Activated T-cell treated with anti-CD3 and anti-CD28 coated beads, Interleukin-2, amount 50 U/mL, for 4 hours (primary cell): ENCODE measurements around the gene LONP2. TPM values are rescaled to one million over a fixed set of nuclear protein-coding genes. Genes with fewer than 3 reads are reported as not detected.

Source experiments
- ATAC-seq, 2 donors: fragments of 200-7000 bp; cut with Tn5 transposase; one replicate each; pipeline ENCODE4 v1.10.0; 2021
- DNase-seq: peaks from one replicate; pipeline ENCODE4 v3.0.0-alpha.2; 2020
- H3K27me3 Mint-ChIP-seq: one replicate; pipeline ENCODE4 v1.8.0; 2021; ENCODE audit warnings: low read depth, mixed read lengths
- H3K36me3 Mint-ChIP-seq: one replicate; pipeline ENCODE4 v1.8.0; 2022; ENCODE audit warnings: mixed read lengths; ENCODE audit not compliant: insufficient read depth
- H3K4me1 Mint-ChIP-seq: one replicate; pipeline ENCODE4 v1.8.0; 2021; ENCODE audit warnings: low read depth, mixed read lengths
- H3K4me3 Mint-ChIP-seq: one replicate; pipeline ENCODE4 v1.8.0; 2021; ENCODE audit warnings: mild to moderate bottlenecking, moderate library complexity, mixed read lengths
- H3K9me3 Mint-ChIP-seq: one replicate; pipeline ENCODE4 v1.8.0; 2021; ENCODE audit warnings: mixed read lengths
- total RNA-seq, 3 donors: library from RNA; stranded (reverse); gene quantifications; one replicate each; pipeline ENCODE4 v1.2.1, GENCODE V29; 2021

Gene LONP2
- total RNA-seq, 3 donors from 2014 or later: 50.5 to 57.6 (median 53.1) TPM

DNA sequence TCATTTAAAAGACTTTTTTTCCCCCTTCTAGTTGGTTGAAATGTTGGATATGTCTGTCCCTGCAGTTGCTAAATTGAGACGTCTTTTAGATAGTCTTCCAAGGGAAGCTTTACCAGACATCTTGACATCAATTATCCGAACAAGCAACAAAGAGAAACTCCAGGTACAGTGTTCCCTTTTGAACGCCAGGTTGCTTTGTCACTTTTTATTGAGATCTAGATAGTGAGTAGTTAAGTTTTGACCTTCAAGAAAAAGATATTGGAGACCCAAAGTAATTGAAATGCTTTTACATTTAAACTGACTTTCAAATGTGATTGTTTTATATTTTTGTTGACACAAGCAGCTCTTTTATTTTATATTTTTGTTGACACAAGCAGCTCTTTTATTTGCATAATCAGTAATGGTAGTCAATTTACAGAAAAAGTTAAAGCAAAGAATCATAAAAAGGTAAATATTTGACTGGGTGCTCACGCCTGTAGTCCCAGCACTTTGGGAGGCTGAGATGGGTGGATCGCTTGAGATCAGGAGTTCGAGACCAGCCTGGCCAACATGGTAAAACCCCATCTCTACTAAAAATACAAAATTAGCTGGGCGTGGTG lies 12.6 kb downstream of the LONP2 start:
- H3K27me3 Mint-ChIP-seq: no peaks in the 10 kb centered on the region
- no peak for DNase-seq
- no peaks in the 10 kb centered on the region for H3K9me3 Mint-ChIP-seq
- H3K36me3 Mint-ChIP-seq: peaks cover 45% of the 10 kb centered on the region
- no peak for ATAC-seq
- H3K4me3 Mint-ChIP-seq: no peak overlapping the region
- H3K4me1 Mint-ChIP-seq: peaks cover 4% of the 10 kb centered on the region

- H3K9me3 Mint-ChIP-seq: peaks cover 4% of the 10 kb centered on the region
- H3K36me3 Mint-ChIP-seq: peaks cover 56% of the 10 kb centered on the region
- no peaks in the 10 kb centered on the region for H3K27me3 Mint-ChIP-seq
- DNase-seq (no peak), ATAC-seq (no peak)
- no peak overlapping the region for H3K4me3 Mint-ChIP-seq
- peaks cover 3% of the 10 kb centered on the region for H3K4me1 Mint-ChIP-seq
Measured at GRCh38 chr16:48261569-48261968, 17.5 kb downstream of the LONP2 start.

DNA sequence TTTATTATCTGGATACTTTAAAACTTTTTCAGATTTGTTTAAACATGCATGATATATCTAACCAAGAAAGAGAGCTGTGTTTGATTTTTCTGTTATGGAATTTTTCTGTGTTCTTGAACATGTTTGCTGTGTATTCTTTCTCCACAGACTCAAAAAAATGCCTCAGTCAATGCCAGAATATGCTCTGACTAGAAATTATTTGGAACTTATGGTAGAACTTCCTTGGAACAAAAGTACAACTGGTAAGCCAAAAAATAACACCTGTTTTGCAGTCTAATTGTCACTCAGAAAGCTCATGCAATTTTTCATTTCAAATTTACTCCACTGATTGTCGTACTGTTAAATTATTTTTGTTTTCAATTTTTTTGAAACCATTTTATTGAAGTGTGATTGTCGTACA lies 18.5 kb downstream of the LONP2 start:
- peaks cover 4% of the 10 kb centered on the region for H3K9me3 Mint-ChIP-seq
- H3K36me3 Mint-ChIP-seq: peaks cover 58% of the 10 kb centered on the region
- DNase-seq (no peak), ATAC-seq (no peak)
- peaks cover 3% of the 10 kb centered on the region for H3K4me1 Mint-ChIP-seq
- H3K4me3 Mint-ChIP-seq: no peak overlapping the region
- no peaks in the 10 kb centered on the region for H3K27me3 Mint-ChIP-seq

DNA sequence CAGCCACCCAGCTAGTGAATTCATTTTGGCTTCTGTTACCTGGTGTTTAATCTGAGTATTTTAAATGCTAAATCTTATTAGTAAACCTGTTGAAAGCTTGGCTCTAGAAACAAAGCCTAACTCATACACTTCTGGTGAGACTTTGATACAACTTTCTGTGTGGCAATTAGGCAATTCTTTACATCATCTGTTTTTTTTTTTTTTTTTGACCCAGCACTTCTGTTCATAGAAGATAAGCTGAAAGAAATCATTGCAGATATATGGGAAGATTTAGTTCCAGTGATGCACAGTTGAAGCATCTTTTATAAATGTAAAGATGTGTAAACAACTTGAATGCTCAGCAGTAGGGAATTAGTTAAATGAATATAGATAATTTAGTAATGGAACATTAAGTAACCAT lies 24.9 kb downstream of the LONP2 start:
- H3K4me1 Mint-ChIP-seq: peaks cover 5% of the 10 kb centered on the region
- H3K36me3 Mint-ChIP-seq: peaks cover 37% of the 10 kb centered on the region
- H3K4me3 Mint-ChIP-seq: no peak overlapping the region
- H3K27me3 Mint-ChIP-seq: no peaks in the 10 kb centered on the region
- no peaks in the 10 kb centered on the region for H3K9me3 Mint-ChIP-seq
- ATAC-seq (no peak), DNase-seq (no peak)

- peaks cover 27% of the 10 kb centered on the region for H3K36me3 Mint-ChIP-seq
- DNase-seq (no peak), ATAC-seq (no peak)
- H3K27me3 Mint-ChIP-seq: no peaks in the 10 kb centered on the region
- H3K4me3 Mint-ChIP-seq: no peak overlapping the region
- H3K9me3 Mint-ChIP-seq: no peaks in the 10 kb centered on the region
- H3K4me1 Mint-ChIP-seq: peaks cover 3% of the 10 kb centered on the region
Measured at GRCh38 chr16:48271728-48272127, 27.6 kb downstream of the LONP2 start.

DNA sequence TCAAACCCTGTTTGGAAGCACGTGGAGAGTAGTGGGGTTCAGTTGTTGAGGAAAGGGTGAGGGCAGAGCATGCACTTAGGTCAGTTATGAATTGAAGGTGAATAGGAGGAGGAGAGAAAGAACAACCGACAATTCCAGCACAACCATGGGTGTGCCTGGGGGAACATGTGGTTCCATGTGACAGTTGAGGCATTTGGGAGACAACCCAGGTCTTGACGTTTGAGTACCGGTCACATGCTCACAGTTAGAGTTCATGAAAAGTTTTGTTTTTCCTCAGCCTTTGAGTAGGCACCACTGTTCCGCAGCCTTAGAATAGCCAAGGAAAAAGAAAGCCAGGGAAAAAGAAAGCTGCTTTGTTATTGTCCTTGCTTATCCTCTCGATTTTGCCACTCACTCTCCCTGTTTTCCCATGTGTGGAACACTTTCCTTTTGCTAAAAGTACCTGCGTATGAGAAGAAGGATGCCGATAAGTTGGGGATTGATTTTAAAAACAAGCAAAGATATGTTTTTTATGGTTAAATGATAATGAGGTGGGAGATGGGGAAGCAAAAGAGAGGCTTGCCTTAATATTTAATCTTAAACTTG lies 28.8 kb downstream of the LONP2 start:
- no peak overlapping the region for H3K4me3 Mint-ChIP-seq
- no peaks in the 10 kb centered on the region for H3K9me3 Mint-ChIP-seq
- no peak for ATAC-seq
- peaks cover 7% of the 10 kb centered on the region for H3K4me1 Mint-ChIP-seq
- peaks cover 32% of the 10 kb centered on the region for H3K36me3 Mint-ChIP-seq
- H3K27me3 Mint-ChIP-seq: no peaks in the 10 kb centered on the region
- no peak for DNase-seq

GRCh38 chr16:48274476-48274875 lies 30.4 kb downstream of the LONP2 start:
- Mint-ChIP-seq H3K36me3 (peaks cover 37% of the 10 kb centered on the region), H3K4me3 (no peak overlapping the region), H3K4me1 (peaks cover 6% of the 10 kb centered on the region), H3K27me3 (no peaks in the 10 kb centered on the region), H3K9me3 (no peaks in the 10 kb centered on the region)
- ATAC-seq (no peak), DNase-seq (no peak)

GRCh38 chr16:48276102-48276501 lies 32.0 kb downstream of the LONP2 start:
- peaks cover 6% of the 10 kb centered on the region for H3K4me1 Mint-ChIP-seq
- H3K9me3 Mint-ChIP-seq: no peaks in the 10 kb centered on the region
- peaks cover 35% of the 10 kb centered on the region for H3K36me3 Mint-ChIP-seq
- no peak overlapping the region for H3K4me3 Mint-ChIP-seq
- DNase-seq: no peak
- H3K27me3 Mint-ChIP-seq: no peaks in the 10 kb centered on the region
- no peak for ATAC-seq

DNA sequence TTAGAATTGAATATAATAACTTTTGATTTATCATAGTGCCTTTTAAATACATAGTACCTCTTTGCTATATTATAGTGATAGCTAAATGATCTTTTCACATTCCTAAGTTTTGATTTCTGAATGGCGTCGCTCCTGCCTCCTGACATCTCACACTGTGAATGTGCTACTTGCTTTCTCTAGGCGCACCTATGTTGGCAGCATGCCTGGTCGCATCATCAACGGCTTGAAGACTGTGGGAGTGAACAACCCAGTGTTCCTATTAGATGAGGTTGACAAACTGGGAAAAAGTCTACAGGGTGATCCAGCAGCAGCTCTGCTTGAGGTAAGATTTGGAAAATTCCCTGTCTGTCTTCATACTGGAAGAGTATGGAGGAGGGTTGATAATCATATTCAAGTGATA lies 33.1 kb downstream of the LONP2 start:
- Mint-ChIP-seq H3K4me1 (peaks cover 6% of the 10 kb centered on the region), H3K9me3 (no peaks in the 10 kb centered on the region), H3K4me3 (no peak overlapping the region), H3K36me3 (peaks cover 32% of the 10 kb centered on the region), H3K27me3 (no peaks in the 10 kb centered on the region)
- DNase-seq (no peak), ATAC-seq (no peak)

- H3K27me3 Mint-ChIP-seq: no peaks in the 10 kb centered on the region
- DNase-seq (no peak), ATAC-seq (no peak)
- peaks cover 13% of the 10 kb centered on the region for H3K4me1 Mint-ChIP-seq
- no peak overlapping the region for H3K4me3 Mint-ChIP-seq
- peaks cover 41% of the 10 kb centered on the region for H3K36me3 Mint-ChIP-seq
- H3K9me3 Mint-ChIP-seq: no peaks in the 10 kb centered on the region
Measured at GRCh38 chr16:48279199-48279598, 35.1 kb downstream of the LONP2 start.

GRCh38 chr16:48280546-48280945 lies 36.4 kb downstream of the LONP2 start:
- peaks cover 46% of the 10 kb centered on the region for H3K36me3 Mint-ChIP-seq

GRCh38 chr16:48282636-48283263 lies 38.6 kb downstream of the LONP2 start:
- H3K27me3 Mint-ChIP-seq: no peaks in the 10 kb centered on the region
- H3K4me1 Mint-ChIP-seq: peaks cover 17% of the 10 kb centered on the region

More at GRCh38 chr16:48280546-48280945, 36.4 kb downstream of the LONP2 start:
- H3K27me3 Mint-ChIP-seq: no peaks in the 10 kb centered on the region
- H3K4me1 Mint-ChIP-seq: peaks cover 20% of the 10 kb centered on the region
- H3K9me3 Mint-ChIP-seq: no peaks in the 10 kb centered on the region
- ATAC-seq (no peak), DNase-seq (no peak)
- H3K4me3 Mint-ChIP-seq: no peak overlapping the region

DNA sequence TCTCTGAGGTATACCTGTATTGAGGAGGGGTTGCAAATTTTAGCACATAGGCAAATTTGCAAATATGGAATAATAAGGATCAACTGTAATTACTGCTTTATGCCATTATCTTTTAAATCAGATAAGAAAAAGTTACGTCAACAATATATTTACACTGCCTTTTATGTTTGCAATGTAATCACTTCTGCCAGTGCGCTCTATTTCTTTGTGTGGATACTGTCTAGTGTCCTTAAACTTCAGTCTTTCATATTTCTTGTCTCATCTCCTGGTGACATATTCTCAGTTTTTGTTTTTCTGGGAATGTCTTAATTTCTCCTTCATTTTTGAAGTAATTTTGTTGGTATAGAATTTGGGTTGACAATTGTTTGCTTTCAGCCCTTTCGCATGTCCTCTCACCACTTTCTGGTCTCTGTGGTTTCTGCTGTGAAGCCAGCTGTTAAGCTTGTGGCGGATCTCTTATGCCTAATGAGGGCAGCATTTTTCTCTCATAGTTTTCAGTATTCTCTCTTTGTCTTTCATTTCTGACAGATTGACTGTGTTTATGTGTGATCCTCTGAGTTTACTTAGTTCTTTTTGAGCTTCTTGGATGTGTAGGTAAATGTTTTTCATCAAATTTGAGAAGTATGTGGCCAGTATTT lies 40.8 kb downstream of the LONP2 start:
- Mint-ChIP-seq H3K27me3 (no peaks in the 10 kb centered on the region), H3K9me3 (peaks cover 8% of the 10 kb centered on the region), H3K4me1 (peaks cover 13% of the 10 kb centered on the region), H3K36me3 (peaks cover 46% of the 10 kb centered on the region), H3K4me3 (no peak overlapping the region)
- DNase-seq: no peak
- ATAC-seq: no peak

More at GRCh38 chr16:48282636-48283263, 38.6 kb downstream of the LONP2 start:
- Mint-ChIP-seq H3K36me3 (peaks cover 55% of the 10 kb centered on the region), H3K9me3 (peaks cover 8% of the 10 kb centered on the region), H3K4me3 (no peak overlapping the region)
- DNase-seq (no peak), ATAC-seq (no peak)

- no peaks in the 10 kb centered on the region for H3K27me3 Mint-ChIP-seq
Measured at GRCh38 chr16:48287239-48287638, 43.1 kb downstream of the LONP2 start.

DNA sequence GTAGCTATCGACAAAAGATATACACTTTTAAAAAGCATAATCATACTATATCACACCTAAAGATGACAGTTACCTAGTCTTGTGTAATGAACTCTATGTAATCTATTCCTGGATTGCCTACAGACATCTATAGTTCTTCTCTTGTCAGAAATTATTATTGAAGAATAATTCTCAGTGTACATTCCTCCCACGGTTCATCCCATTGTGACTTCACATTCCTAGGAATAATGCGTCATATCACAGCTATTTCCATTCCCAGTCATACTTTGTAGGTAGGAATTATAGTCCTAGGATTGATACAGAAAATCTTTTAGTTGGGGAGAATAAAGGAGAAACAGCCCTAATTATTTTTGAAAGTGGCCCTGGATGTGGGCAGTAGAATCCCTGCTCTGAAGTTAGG lies 47.2 kb downstream of the LONP2 start:
- no peak for DNase-seq
- Mint-ChIP-seq H3K9me3 (peaks cover 8% of the 10 kb centered on the region), H3K4me1 (peaks cover 3% of the 10 kb centered on the region), H3K27me3 (no peaks in the 10 kb centered on the region), H3K4me3 (no peak overlapping the region), H3K36me3 (peaks cover 40% of the 10 kb centered on the region)
- no peak for ATAC-seq

More at GRCh38 chr16:48287239-48287638, 43.1 kb downstream of the LONP2 start:
- Mint-ChIP-seq H3K4me1 (peaks cover 16% of the 10 kb centered on the region), H3K9me3 (peaks cover 8% of the 10 kb centered on the region), H3K36me3 (peaks cover 61% of the 10 kb centered on the region), H3K4me3 (no peak overlapping the region)
- no peak for ATAC-seq
- no peak for DNase-seq
